Right lung (tissue), 5 donors: Measurements from ENCODE around the gene MRGPRG. TPM values are rescaled to one million over a fixed set of nuclear protein-coding genes. Genes with fewer than 3 reads are reported as not detected.

Source experiments
- DNase-seq, 2 donors: peaks; one replicate each; pipeline ENCODE4 v3.0.0-alpha.2; 2013
- polyA plus RNA-seq, 5 donors: library from polyadenylated mRNA; unstranded; fragments of 120-200 nt; gene quantifications; one replicate each; pipeline versions ENCODE4 v1.2.1 to v1.2.3, GENCODE V29; 2013; ENCODE audit warnings: inconsistent platforms in 1 of 5, low replicate concordance in 1 of 5; ENCODE audit not compliant: insufficient read length in 5 of 5, insufficient read depth in 1 of 5

MRGPRG gene
- polyA plus RNA-seq, 5 donors: not detected

DNA sequence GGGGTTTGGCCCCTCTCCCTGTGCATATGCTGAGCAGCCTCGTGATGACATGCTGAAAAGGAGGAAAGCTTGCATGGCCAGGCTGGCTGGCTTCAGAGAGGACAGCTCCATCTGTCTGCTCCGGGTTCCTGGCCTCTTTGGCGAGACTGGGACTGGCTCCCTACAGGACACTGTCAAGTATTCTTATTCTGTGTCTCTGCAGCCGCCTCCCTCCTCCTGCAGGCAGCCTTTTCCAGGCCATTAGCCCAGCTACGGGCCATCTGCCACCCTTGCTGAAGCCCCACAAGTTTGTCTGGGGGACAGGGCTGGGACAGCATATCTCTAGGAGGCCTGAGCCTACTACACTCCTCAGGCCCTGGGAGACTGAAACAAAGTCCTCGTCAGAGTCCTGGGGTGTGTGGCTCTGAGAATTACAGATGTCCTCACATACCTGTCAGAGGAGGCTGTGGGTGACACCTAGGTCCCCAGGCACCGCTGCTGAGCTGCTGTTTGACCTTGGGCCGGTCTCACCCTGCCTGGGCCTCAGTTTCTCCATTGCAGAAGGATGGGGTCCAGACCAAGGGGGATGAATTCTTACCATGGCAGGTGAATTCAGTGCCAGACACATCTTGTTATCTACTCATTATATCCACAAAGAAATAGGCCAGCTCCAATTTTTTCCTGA lies 11.0 kb downstream of the MRGPRG start:
- DNase-seq: no peak

DNA sequence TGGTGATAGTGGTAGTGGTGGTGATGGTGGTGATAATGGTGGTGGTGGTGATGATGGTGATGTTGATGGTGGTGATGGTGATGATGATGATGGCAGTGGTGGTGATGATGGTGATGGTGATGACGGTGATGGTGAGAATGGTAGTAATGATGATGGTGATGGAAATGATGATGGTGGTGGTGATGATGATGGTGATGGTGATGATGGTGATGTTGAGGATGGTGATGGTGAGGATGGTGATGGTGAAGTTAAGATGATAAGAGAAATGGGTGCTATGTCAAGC lies 11.8 kb downstream of the MRGPRG start:
- DNase-seq: no peak

DNA sequence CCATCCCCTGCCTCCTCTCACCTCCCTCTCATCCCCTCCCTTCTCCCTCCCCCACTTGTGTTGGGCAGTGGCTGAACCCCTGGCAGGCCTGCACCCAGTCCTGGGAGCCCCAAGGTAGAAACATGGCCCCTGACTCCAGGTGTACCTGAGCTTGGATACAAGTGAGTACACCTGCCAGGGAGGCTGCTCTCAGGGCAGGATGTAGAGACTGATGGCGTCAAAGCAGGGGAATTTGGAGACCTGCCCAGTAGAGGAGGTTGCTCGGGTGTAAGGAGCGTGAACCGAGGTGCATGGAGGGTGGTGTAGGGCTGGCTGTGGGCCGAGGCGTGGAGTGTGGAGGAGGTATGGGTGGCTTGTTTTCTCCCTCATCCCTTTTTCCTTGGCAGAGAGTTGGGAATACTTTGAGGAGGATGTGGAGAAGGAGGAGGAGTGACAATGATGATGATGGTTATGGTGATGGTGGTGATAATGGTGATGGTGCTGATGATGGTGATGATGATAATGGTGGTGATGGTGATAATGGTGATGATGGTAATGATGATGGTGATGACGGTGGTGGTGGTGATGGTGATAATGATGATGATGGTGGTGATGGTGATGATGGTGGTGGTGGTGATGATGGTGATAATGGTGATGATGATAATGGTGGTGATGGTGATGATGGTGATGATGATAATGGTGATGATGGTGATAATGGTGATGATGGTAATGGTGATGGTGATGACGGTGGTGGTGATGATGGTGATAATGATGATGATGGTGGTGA lies 12.3 kb downstream of the MRGPRG start:
- DNase-seq: no peak

DNA sequence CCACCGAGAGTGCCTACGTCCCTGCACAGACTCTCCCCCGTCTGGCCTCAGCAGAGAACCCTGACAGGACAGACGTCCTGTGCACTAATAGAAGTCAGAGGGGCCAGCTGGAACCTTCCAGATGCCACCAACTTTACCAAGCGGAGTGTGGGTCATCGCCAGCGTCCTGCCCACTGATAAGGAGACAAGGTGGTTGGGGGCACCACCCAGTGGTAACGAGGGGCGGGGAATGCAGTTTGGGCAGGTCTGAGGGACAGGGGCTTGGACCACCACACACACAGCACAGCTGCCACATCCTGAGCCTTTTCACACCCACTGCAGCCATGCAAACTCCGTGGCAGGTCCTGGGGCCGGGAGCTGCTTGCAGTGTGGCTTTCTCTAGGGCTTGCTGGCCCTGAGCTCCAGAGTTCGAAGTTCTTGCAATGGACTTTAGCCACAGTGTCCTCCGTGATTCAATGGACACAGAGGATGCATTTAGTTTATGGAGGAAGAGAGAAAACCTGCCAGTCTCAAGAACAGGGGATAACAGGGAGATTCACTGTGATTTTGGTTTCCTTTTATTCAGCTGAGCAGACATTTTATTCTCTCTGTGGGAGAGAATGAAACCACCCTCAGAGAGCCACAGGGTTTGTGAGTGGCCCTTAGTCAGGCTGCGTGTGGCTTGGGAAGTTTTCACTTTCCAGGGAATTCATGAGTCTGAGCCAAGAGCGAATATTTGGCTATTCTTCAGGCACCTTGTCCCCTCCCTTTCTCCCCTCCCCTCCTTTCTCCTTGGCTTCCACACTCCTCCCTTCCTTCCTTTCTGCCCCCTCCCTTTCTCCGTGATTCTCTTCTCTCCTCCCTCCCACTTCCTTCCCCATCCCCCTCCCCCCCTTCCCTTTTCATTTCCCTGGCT lies 13.1 kb downstream of the MRGPRG start:
- no peak for DNase-seq

DNA sequence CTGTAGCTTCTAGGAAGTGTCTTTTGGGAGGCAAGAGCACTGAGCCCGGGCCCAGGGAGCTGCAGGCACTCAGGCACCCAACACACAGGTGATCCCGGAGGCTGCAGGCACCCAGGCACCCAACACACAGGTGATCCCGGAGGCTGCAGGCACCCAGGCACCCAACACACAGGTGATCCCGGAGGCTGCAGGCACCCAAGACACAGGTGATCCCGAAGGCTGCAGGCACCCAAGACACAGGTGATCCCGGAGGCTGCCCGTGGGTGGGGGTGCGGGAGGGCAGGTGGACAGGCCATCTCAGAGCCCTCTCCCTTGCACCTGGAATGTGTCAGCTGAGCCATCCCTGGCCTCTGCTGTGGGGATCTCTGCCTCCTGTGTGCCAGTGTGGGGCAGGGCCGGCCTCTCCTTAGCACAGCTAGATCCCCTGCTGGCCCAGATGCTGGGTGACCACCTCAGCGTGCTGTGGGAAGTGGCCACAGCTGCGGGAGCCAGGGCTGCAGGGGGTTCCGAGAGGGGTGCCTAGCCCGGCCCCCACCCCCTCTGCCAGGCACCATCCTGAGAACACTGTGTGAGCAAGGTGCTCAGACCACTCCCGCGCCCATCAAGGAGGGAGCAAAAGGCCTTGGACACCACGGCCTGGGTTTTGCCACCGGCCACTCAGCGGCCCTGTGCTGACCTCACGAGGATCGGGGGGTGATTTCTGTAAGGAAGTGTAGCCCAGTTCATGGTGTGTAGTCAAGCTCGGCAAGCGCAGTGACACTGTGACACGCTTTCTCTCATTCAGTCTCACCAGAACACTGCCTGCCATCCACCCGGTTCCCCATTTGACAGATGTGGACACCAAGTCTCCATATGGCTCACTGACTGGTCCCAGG lies 14.2 kb downstream of the MRGPRG start:
- no peak for DNase-seq

DNA sequence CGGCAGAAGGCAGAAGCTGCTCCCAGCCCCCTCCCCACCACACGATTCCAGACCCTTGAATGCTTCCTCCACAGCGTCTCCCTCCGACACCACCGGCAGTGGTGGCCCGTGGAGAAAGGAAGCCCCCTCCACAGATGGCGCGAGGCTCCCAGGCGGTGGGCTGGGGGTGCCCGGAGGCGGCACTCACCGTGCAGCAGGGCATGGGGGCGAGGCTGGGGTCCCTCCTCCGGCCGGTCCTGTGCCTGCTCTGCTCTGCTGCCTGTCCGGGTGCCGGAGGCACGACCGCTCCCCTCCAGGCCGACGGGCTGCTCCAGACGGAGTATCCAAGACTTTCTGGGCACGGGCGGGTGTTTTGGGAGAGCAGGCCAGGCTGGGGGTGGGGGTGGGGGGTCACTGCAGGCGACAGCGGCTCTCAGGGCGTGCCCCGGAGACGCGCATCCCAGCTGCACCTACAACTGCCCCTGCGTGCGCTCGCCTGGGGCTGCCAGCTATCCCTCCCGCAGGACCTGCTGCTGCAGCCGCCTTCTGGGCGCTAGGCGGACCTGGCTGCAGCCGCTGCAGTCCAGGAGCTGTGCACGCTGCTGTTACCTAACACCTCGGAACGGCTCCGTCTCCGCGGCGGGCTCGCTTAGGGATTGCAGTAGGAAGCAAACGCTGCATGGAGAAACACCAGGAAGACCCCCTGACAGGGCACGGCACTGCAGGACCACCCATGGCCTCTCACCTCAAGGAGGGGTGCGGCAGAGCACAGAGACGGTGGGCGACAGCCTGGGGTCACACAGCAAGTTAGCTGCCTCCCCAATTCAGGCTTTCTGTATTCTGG lies 15.2 kb downstream of the MRGPRG start:
- no peak for DNase-seq

DNA sequence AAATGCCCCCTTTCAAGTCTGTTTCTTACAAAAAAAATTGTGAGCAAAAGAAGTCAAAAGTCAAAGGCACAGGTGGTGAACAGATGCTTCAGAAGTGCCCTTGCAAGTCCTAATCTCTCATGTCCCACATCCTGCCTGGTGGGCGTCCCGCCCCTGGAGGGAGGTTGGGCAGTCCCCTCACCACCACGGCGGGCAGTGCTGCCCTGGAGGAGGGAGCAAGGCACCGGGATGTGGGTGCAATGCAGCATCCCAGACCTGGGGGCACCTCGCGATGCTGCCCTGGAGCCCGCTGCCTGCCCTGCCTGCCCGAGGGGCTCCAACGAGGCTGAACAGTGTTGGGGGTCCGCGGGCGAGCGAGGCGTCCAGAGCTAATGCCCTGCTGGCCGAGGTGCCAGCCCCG lies 15.9 kb downstream of the MRGPRG start:
- DNase-seq: no peak

DNA sequence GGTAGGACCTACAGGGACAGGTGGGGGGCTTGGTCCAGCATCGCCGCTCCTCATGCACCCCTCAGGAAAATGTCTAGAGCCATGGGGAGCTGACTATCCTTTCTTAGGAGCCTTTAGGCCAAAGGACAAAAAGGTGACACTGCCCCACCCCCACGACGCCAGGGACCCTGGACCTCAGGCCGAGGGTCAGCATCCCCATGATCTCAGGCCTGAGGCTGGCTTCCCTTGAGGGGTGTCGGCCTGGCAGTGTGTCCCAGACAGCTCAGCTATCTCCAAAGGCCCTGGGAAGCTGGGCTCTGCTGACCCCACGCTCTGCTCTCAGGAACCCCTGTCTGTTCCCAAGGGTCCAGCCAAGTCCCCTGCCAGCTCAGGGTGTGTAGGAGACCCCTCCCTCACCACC lies 16.3 kb downstream of the MRGPRG start:
- no peak for DNase-seq

DNA sequence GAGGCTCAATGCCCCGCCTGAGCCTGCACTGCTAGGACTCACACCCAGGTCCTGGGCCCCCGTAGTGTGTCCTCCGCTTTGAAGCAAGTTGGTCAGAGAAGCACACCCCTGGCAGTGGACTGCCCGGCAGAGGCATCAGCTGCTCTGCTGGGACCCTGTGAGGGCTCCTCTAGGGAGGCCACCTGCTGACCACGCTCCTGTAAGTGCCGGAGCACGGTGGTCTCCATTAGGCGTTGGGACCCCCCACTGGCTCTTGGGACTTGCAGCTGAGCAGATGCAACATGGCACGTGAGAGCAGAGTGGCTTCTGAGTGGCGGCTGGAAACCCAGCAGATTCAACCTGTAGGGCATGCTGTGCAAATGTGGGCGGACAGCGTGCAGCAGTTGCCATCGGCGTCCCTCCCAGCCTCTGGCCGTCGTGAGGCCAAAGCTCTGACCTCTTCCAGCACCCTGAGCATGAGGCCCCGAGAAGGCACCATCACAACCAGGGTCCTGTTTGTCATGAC lies 16.9 kb downstream of the MRGPRG start:
- no peak for DNase-seq

DNA sequence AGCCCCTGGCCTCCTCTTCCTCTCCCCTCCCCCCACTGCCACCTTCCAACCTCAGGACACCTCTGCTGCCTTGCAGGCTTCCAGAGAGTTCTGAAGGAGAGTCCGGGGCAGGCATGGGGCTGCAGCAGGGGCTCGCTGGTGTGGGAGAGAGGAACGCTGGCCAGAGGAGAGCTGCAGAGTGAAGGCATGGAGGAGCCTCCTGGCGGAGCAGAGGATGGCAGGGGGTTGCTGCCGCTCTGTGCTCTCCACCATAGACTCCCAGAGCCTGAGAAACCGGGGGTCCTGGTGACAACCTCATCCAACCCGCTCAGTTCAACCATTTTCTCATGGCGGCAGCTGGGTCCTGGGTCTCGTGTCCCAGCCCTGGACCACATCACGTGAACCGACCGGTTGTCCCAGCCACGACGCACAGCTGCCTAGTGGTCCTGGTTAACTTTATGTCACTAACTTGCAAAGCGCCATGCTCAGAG lies 17.5 kb downstream of the MRGPRG start:
- no peak for DNase-seq

DNA sequence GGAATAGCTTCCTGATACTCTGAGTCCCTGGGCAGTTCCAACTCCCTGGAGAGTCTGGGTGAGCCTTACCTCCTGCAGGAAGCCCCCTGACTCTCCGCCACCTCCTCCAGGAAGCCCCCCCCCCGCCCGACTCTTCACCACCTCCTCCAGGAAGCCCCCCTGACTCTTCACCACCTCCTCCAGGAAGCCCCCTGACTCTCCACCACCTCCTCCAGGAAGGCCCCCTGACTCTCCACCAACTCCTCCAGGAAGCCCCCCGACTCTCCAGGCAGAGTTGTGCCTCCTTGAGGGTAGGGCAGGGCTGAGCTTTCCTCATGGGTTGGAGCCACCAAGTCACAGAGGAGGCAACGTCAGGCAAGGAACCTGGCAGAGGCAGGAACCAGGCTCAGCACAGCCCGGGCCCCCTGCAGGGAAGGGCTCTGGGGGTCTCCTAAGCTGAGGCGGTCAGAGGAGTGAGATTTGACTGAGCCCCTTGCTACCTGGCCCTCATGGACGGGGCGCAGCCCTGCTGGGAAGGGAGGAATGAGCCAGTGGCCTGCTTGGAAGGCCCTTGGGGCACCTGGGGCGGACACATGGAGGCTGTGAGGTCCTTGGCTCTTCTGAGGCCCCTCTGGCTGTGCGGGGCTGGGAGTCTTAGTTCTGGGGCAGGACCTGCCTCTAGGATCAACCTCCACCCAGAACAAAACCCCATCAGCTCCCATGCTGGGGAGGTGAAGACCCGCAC lies 18.1 kb downstream of the MRGPRG start:
- DNase-seq: no peak

DNA sequence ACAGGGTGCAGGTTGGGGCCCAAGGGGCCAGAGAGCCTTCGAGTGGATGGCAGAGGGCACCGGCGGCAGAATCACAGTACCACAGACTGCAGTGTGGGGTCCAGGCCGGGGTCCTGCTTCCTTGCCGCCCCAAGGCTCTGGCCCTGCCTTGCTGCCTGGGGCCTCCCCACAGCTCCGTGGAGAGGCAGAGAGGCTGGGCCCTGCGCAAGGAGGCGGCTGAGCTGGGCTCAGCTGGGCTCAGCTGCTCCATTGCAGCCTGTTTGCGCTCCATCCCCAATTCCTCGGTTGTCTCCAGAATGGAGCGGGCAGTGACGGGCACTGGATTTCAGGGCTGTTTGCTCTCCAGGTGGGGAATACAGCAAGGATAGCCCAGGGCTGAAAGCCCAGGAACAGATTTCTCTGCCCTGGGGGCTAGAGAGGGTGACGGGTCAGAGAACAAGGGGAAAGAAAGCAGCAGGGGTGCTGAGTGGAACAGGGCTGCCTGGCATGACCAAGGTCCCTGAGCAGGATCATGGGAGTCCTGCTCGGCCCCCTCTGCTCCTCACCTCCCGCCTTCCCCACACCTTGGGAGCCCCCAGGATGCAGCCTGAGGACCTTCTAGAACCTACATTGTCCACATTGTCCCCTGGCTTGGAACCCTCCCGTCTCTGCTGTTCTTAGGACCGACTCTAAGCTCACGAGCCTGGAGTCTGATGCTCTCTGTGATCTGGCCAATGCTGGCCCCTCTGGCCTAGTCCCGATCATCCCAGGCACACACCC lies 18.9 kb downstream of the MRGPRG start:
- no peak for DNase-seq

DNA sequence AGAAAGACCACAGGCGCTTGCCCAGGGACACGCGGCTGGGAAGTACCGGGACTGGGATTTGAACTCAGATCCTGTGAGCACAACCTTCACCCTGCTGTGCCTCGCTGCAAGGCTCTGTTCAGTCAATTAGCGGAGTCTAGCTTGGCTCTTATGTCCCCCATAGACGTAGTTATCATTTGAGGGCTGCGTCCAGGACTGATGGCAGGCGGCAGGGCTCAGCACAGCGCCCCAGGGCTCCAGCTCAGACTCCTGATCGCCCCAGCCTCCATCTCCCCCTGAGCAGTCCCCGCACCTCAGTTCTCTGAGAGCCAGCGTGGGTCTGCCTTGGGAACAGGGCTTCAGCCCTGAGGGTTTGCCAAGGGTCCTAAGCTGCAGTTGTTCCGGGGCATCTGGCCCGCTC lies 19.8 kb downstream of the MRGPRG start:
- no peak for DNase-seq

DNA sequence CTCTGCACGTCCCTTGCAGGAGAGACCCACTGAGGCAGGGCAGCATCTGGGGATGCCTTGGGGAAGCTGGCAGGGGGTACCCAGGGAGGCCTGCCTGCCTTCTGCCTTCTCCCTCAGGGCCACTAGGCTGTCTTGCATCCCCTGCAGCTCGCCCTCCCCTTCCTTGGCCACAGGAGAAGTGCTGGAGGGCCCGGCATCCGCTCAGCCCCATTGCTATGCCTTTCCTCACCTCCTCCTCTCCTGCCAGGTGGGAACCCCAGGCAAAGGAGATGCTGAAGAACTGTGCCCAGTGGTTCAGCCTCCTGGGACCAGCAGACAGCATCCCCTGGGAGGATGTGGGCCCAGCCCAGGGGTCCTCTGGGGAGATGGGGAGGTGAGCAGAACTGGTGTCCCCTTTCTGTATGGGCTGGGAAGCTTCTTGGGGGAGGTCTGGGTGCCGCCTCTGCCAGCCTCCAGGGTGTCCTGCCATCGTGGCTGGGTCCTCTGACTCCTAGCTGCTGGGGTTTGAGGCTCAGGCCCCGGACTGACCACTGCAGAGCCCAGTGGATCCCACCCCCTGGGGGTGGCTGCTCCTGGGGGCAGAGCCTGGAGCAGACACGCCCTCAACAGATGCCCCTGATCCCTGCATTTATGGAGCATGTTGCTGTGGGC lies 20.6 kb downstream of the MRGPRG start:
- no peak for DNase-seq

DNA sequence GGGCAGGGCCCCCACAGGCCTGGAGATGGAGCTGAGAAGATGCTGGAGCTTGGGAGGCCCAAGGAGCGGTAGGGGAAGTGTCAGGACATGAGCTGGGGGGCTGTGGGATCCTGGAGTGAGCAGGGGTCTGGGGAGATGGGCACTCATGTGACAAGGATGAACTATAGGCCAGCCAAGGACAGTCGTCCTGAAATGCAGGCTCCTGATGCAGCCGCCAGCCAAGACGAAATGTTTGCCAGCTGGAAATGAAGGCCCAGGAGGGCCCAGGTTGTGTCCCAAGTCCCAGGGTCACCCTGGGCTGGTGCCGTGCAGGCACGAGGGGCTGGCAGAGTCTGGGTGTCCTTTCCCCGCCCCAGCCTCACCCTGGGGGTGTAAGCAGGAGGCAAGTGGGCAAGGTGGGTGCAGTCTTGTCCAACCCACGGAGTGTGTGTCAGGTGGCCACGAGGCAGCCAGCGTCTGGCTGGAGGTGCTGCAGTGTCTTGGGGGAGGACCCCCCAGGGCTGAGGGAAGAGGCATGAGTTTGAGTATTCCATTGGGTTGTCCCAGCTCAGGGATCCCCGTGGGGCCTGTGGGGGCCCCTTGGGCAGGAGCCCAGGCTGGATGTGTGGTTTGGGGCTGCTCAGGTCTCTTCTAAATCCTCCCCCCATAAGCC lies 21.4 kb downstream of the MRGPRG start:
- no peak for DNase-seq

DNA sequence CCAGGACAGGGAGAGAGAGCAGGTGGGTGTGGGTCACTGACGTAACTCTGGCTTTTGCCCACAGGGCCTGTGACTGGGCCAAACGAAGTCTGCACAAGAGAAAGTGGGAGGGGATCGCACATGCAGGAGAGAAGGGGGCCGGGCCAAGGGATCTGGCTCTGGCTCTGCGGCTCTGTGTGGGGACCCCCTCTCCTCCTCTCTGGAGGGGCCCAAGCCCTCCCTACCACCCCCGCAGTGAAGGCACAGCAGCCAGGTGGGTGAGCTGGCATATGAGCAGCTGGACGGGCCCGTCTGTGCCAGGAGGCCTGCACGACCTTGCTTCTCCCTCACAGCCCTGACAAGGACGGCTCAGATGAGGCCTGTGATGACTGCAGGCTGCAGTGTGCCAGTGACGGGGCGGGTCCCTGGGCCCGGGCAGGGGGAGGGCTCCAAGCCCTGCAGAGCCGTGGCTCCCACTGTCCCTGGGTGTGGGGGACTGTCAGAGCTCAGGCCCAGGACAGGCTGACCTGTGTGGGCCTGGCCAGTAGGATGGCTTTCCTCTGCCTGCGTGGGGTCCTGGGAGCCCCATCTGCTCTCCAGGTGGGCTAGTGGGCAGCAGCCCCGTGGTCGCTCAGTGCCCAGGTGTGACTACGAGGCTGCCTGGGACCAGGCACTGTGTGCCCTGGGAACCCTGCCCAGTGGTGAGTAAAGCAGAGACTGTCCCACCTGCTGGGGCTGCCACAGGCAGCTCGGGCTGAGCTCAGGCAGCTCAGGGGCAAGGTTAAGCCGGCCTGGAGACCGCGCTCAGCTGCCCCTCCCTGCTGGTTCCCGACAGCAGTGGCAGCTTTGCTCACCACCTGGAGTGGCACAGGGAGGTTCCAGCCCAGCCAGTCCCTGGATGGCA lies 22.2 kb downstream of the MRGPRG start:
- DNase-seq: no peak
